HepG2 (cell line): ENCODE results near the gene TCEAL8. TPM values are rescaled to one million over a fixed set of nuclear protein-coding genes. Genes with fewer than 3 reads are reported as not detected.
A peak's percentile ranks its signal among the peaks of the same experiment; 100 is the strongest.

Source experiments
- ATAC-seq: fragments of 200-7000 bp; cut with Tn5 transposase; 3 replicates; pipeline ENCODE4 v1.9.1; 2020; ENCODE audit warnings: mild to moderate bottlenecking, moderate library complexity
- BruUV-seq: library from RNA; stranded (reverse); fragments of 400-500 nt; replicated peaks from 2 replicates; lab custom pipeline; 2021; lab: Mats Ljungman, UMichigan
- CTCF ChIA-PET: fragments of 300-600 bp; formaldehyde crosslinking; extraction: SDS; loops from one replicate; lab custom pipeline; 2021; ENCODE audit warnings: low total read pairs, inconsistent platforms, low intra/inter-chr PET ratio; lab: Yijun Ruan, JAX
- POLR2A ChIA-PET: fragments of 350-600 bp; sonication (Branson Sonifier 250); formaldehyde crosslinking; loops from one replicate; lab custom pipeline; 2020; ENCODE audit warnings: antibody characterized with exemption, inconsistent platforms; lab: Yijun Ruan, JAX
- DNase-seq: peaks from one replicate; pipeline ENCODE4 v3.0.0-alpha.2; 2015; ENCODE audit warnings: low spot score
- FAIRE-seq: peaks from 3 replicates; lab custom pipeline; 2011; peaks lifted over from hg19 to GRCh38; lab: Jason Lieb, UNC
- H2AFZ ChIP-seq: one replicate; pipeline ENCODE4 v1.6.1; 2011; ENCODE audit warnings: low read length, inconsistent platforms
- H3K27ac ChIP-seq: fragments of 300-600 bp; 3 replicates; pipeline ENCODE4 v1.8.0; 2011; ENCODE audit warnings: mixed run types, mild to moderate bottlenecking, mixed read lengths, low read length, inconsistent platforms; ENCODE audit not compliant: insufficient read depth; ENCODE audit errors: extremely low read length
- H3K27me3 ChIP-seq, 2 experiments: fragments of 200-600 bp in 1 of 2; 2 replicates in 1 of 2; 3 replicates in 1 of 2; pipeline versions ENCODE4 v1.6.0 to v1.8.0; 2011; ENCODE audit warnings: low read length in 2 of 2, mild to moderate bottlenecking in 2 of 2, moderate library complexity in 2 of 2, inconsistent platforms in 1 of 2; ENCODE audit not compliant: insufficient read depth in 2 of 2, control insufficient read depth in 1 of 2
- H3K36me3 ChIP-seq, 2 experiments: fragments of 200-600 bp in 1 of 2; replicated peaks in 1 of 2; 2 replicates in 1 of 2; 3 replicates in 1 of 2; pipeline versions ENCODE4 v1.5.1 to v1.8.0; 2011; ENCODE audit warnings: low read length in 2 of 2, inconsistent platforms in 1 of 2; ENCODE audit not compliant: insufficient read depth in 2 of 2, control insufficient read depth in 1 of 2
- H3K4me1 ChIP-seq: 2 replicates; pipeline ENCODE4 v1.5.1; 2012; ENCODE audit warnings: low read length, inconsistent platforms; ENCODE audit not compliant: insufficient read depth
- H3K4me2 ChIP-seq: 2 replicates; pipeline ENCODE4 v1.6.0; 2011; ENCODE audit warnings: low read depth, low read length, inconsistent platforms
- H3K4me3 ChIP-seq, 3 experiments: fragments of 200-600 bp in 1 of 3; sonication (generic), shearing (Covaris generic) in 1 of 3; replicated peaks in 1 of 3; 2 replicates each; pipeline ENCODE4 v1.5.1; 2011 to 2016; ENCODE audit warnings: low read length in 3 of 3, inconsistent platforms in 2 of 3, low read depth in 2 of 3, mild to moderate bottlenecking in 2 of 3, control low read depth in 1 of 3, mixed read lengths in 1 of 3; ENCODE audit not compliant: insufficient read depth in 1 of 3
- H3K79me2 ChIP-seq: one replicate; pipeline ENCODE4 v1.6.1; 2011; ENCODE audit warnings: low read length, inconsistent platforms; ENCODE audit not compliant: insufficient read depth
- H3K9ac ChIP-seq: 2 replicates; pipeline ENCODE4 v1.6.0; 2011; ENCODE audit warnings: mild to moderate bottlenecking, low read depth, low read length, inconsistent platforms; ENCODE audit not compliant: insufficient read depth
- H3K9me3 ChIP-seq: 2 replicates; pipeline ENCODE4 v1.5.1; 2012; ENCODE audit warnings: mild to moderate bottlenecking, low read length
- H4K20me1 ChIP-seq: 2 replicates; pipeline ENCODE4 v1.6.0; 2011; ENCODE audit warnings: inconsistent platforms, mild to moderate bottlenecking, low read length, moderate library complexity; ENCODE audit not compliant: insufficient read depth
- CREM ChIP-seq, 2 experiments: sonication (generic) in 1 of 2; formaldehyde crosslinking in 1 of 2; IDR thresholded peaks; 2 replicates each; pipeline versions ENCODE4 v1.4.0 to v1.6.1; 2016 to 2020; ENCODE audit warnings: antibody characterized with exemption in 1 of 2, mild to moderate bottlenecking in 1 of 2, missing genetic modification reagents in 1 of 2
- CTCF ChIP-seq: sonication (generic); formaldehyde crosslinking; IDR thresholded peaks from 2 replicates; pipeline ENCODE4 v1.5.0; 2020; ENCODE audit warnings: mild to moderate bottlenecking, missing genetic modification reagents, moderate library complexity
- E2F1 ChIP-seq: sonication (generic); formaldehyde crosslinking; IDR thresholded peaks from 2 replicates; pipeline ENCODE4 v1.5.0; 2020; ENCODE audit warnings: missing genetic modification reagents
- HNRNPLL ChIP-seq: fragments of 200-400 bp; formaldehyde crosslinking; IDR thresholded peaks from 2 replicates; pipeline ENCODE4 v1.6.1; 2017; ENCODE audit warnings: mild to moderate bottlenecking, low read depth, low read length; ENCODE audit not compliant: poor library complexity, severe bottlenecking
- KDM1A ChIP-seq: IDR thresholded peaks from 2 replicates; pipeline ENCODE4 v1.6.1; 2016; ENCODE audit warnings: missing compliant biosample characterization
- MTA3 ChIP-seq: sonication (generic); formaldehyde crosslinking; IDR thresholded peaks from 2 replicates; pipeline ENCODE4 v1.4.0; 2020; ENCODE audit warnings: missing genetic modification reagents
- TAF15 ChIP-seq: fragments of 200-400 bp; formaldehyde crosslinking; IDR thresholded peaks from one replicate; pipeline ENCODE4 v1.6.1; 2018; ENCODE audit warnings: mild to moderate bottlenecking, low read depth, low read length; ENCODE audit not compliant: poor library complexity, severe bottlenecking
- TRIM24 ChIP-seq: sonication (generic); formaldehyde crosslinking; IDR thresholded peaks from 2 replicates; pipeline ENCODE4 v1.8.0; 2022; ENCODE audit warnings: mild to moderate bottlenecking, missing genetic modification reagents
- ZBTB42 ChIP-seq: sonication (generic); formaldehyde crosslinking; IDR thresholded peaks from 2 replicates; pipeline ENCODE4 v1.5.0; 2020; ENCODE audit warnings: mild to moderate bottlenecking, missing genetic modification reagents
- ZNF720 ChIP-seq: sonication (generic); formaldehyde crosslinking; IDR thresholded peaks from 2 replicates; pipeline ENCODE4 v1.4.0; 2020; ENCODE audit warnings: missing genetic modification reagents
- WGBS: methylation state at CpG from one replicate; pipeline ENCODE4 v1.1.6; 2017; ENCODE audit warnings: low lambda C conversion rate; 5-methylcytosine and 5-hydroxymethylcytosine counted together
- in situ Hi-C: cut with HindIII; loops from 2 replicates; pipeline ENCODE4 v1.10.0; 2017; ENCODE audit warnings: low pct_unique_long_range_greater_than_20kb; ENCODE audit not compliant: extremely low pct_ligation_motif_present
- intact Hi-C: fragments of 100-400 bp; cut with micrococcal nuclease; formaldehyde crosslinking; loops from one replicate; pipeline ENCODE4 v1.10.0; 2022; ENCODE audit not compliant: unreplicated experiment
- polyA plus RNA-seq, 8 experiments: library from polyadenylated mRNA; depleted of rRNA in 3 of 8; stranded (reverse) in 7 of 8; unstranded in 1 of 8; fragments of >200 nt; fragmentation: Illumina TruSeq in 4 of 8; extraction: Trizol in 4 of 8; gene quantifications; 2 replicates each; pipeline versions ENCODE4 v1.2.1 to v1.2.3, GENCODE V29; 2011 to 2016; ENCODE audit warnings: low read depth in 4 of 8, missing spikeins in 1 of 8, mixed read lengths in 1 of 8; ENCODE audit not compliant: insufficient read depth in 1 of 8
- total RNA-seq, 5 experiments: library from RNA; depleted of rRNA; stranded (reverse); fragments of >200 nt; fragmentation: Illumina TruSeq; extraction: Trizol; gene quantifications; 2 replicates each; pipeline ENCODE4 v1.2.3, GENCODE V29; 2016; ENCODE audit warnings: low read depth in 1 of 5

The TCEAL8 gene
- total and polyA plus RNA-seq, 2 of the 13 experiments (the other 11 are each of a cell fraction or from before 2014, with no cell fraction given), result 20.0 to 40.8 TPM

- TF ChIP-seq CTCF (CRISPR knock-in tag), result peak; percentile 54
- no peak for TF ChIP-seq KDM1A (CRISPR knock-in tag)
- no peak for TF ChIP-seq ZBTB42 (CRISPR knock-in tag)
Measured at GRCh38 chrX:103211012-103211715, 43.8 kb downstream of the TCEAL8 start (continued).

GRCh38 chrX:103210056-103210455 is 44.9 kb downstream of the TCEAL8 start:
- Histone ChIP-seq H3K4me1 (no peaks in the 10 kb centered on the region), H3K4me3 (no peak overlapping the region), H3K79me2 (no peaks in the 10 kb centered on the region), H3K27me3 (no peaks in the 10 kb centered on the region), H3K9me3 (no peaks in the 10 kb centered on the region), H4K20me1 (no peaks in the 10 kb centered on the region), H3K36me3 (no peaks in the 10 kb centered on the region), H2AFZ (no peak overlapping the region), H3K4me2 (no peak overlapping the region), H3K9ac (no peak overlapping the region), H3K27ac (no peak overlapping the region)
- intact Hi-C loops (no loop called here), in situ Hi-C loops (loop anchor here (25.0 kb wide), 1 partner anchor 252 kb away; no protein-coding TSS in a partner anchor)
- TF ChIP-seq TRIM24 (CRISPR knock-in tag), result no peak
- no peak for TF ChIP-seq HNRNPLL
- no peak for TF ChIP-seq TAF15
- no peak for TF ChIP-seq MTA3 (CRISPR knock-in tag)
- TF ChIP-seq E2F1, result no peak
- no peak for TF ChIP-seq CREM (IDR thresholded peaks at IDR 0.05)
- no peak for TF ChIP-seq CREM (CRISPR knock-in tag; IDR thresholded peaks at IDR 0.05)
- no peak for TF ChIP-seq ZNF720
- 20% methylated on average over 5 of the region's 5 CpGs for WGBS
- CTCF ChIA-PET, result no interaction called here
- POLR2A ChIA-PET, result no interaction called here
- FAIRE-seq (no peak), DNase-seq (no peak), ATAC-seq (no peak)
- BruUV-seq, result no TSS peak

Other genes with a start within 250 kb of the TCEAL8 start
- gene BEX1, start 191.0 kb downstream of the TCEAL8 start, total RNA-seq (2016; rRNA removed; fragmentation: Illumina TruSeq; extraction: Trizol), result 69.4 and 85.8 TPM in 2 replicates
- gene BEX1, start 191.0 kb downstream of the TCEAL8 start, polyA plus RNA-seq (2011; rRNA removed), result 26.6 and 29.4 TPM in 2 replicates
- gene NXF3, start 162.0 kb downstream of the TCEAL8 start, total RNA-seq (2016; rRNA removed; fragmentation: Illumina TruSeq; extraction: Trizol), result not detected in 2 replicates
- 0.05 and 0.26 TPM in 2 replicates for gene NXF3, start 162.0 kb downstream of the TCEAL8 start, polyA plus RNA-seq (2011; rRNA removed)
- gene BEX4, start 40.0 kb downstream of the TCEAL8 start, total RNA-seq (2016; rRNA removed; fragmentation: Illumina TruSeq; extraction: Trizol), result not detected in 2 replicates
- not detected in 2 replicates for gene BEX4, start 40.0 kb downstream of the TCEAL8 start, polyA plus RNA-seq (2011; rRNA removed)
- not detected in 2 replicates for gene TCEAL5, start 21.6 kb upstream of the TCEAL8 start, total RNA-seq (2016; rRNA removed; fragmentation: Illumina TruSeq; extraction: Trizol)
- not detected in 2 replicates for gene TCEAL5, start 21.6 kb upstream of the TCEAL8 start, polyA plus RNA-seq (2011; rRNA removed)
- 0.46 TPM in 2 replicates for gene BEX2, start 55.8 kb upstream of the TCEAL8 start, total RNA-seq (2016; rRNA removed; fragmentation: Illumina TruSeq; extraction: Trizol)
- gene BEX2, start 55.8 kb upstream of the TCEAL8 start, polyA plus RNA-seq (2011; rRNA removed), result 0.54 TPM in 2 replicates
- not detected in 2 replicates for gene TCEAL7, start 75.1 kb upstream of the TCEAL8 start, total RNA-seq (2016; rRNA removed; fragmentation: Illumina TruSeq; extraction: Trizol)
- gene TCEAL7, start 75.1 kb upstream of the TCEAL8 start, polyA plus RNA-seq (2011; rRNA removed), result not detected in 2 replicates
- gene TCEAL9, start 101.4 kb upstream of the TCEAL8 start, total RNA-seq (2016; rRNA removed; fragmentation: Illumina TruSeq; extraction: Trizol), result 45.8 and 65.4 TPM in 2 replicates
- 9.3 and 15.8 TPM in 2 replicates for gene TCEAL9, start 101.4 kb upstream of the TCEAL8 start, polyA plus RNA-seq (2011; rRNA removed)
- 55.8 and 63.4 TPM in 2 replicates for gene BEX3, start 121.4 kb upstream of the TCEAL8 start, total RNA-seq (2016; rRNA removed; fragmentation: Illumina TruSeq; extraction: Trizol)
- gene BEX3, start 121.4 kb upstream of the TCEAL8 start, polyA plus RNA-seq (2011; rRNA removed), result 38.5 and 50.9 TPM in 2 replicates